Colonic mucosa (tissue), 4 donors: ENCODE data around the gene FASTK. TPM values are rescaled to one million over a fixed set of nuclear protein-coding genes. Genes with fewer than 3 reads are reported as not detected.

Experiments used
- DNase-seq: peaks from one replicate; pipeline ENCODE4 v3.0.0-alpha.2; 2020
- H3K27ac ChIP-seq: fragments of 200-600 bp; one replicate; pipeline ENCODE4 v1.8.0; 2021
- H3K27me3 ChIP-seq: fragments of 200-600 bp; one replicate; pipeline ENCODE4 v1.8.0; 2021
- H3K36me3 ChIP-seq: fragments of 200-600 bp; one replicate; pipeline ENCODE4 v1.8.0; 2021
- H3K4me1 ChIP-seq: fragments of 200-600 bp; one replicate; pipeline ENCODE4 v1.8.0; 2021; ENCODE audit warnings: mild to moderate bottlenecking
- H3K4me3 ChIP-seq: fragments of 200-600 bp; one replicate; pipeline ENCODE4 v1.8.0; 2021
- H3K9ac ChIP-seq, 2 donors: one replicate each; pipeline ENCODE4 v1.7.0; 2013; ENCODE audit warnings: control low read depth in 2 of 2, low read depth in 2 of 2, low read length in 2 of 2
- H3K9me3 ChIP-seq: fragments of 200-600 bp; one replicate; pipeline ENCODE4 v1.8.0; 2021
- CTCF ChIP-seq: fragments of 200-600 bp; IDR thresholded peaks from one replicate; pipeline ENCODE4 v1.8.0; 2022; ENCODE audit warnings: antibody characterized with exemption, mild to moderate bottlenecking
- intact Hi-C: fragments of 100-400 bp; cut with DNase I; formaldehyde crosslinking; loops from one replicate; pipeline ENCODE4 v1.14.1; 2022
- total RNA-seq, 2 donors: library from RNA; stranded (reverse); fragmentation: NEBNext Ultra II Directional in 1 of 2; extraction: Animal tissue kit (Norgen Biotek cat#: 25700) in 1 of 2; gene quantifications; one replicate each; pipeline ENCODE4 v1.2.1, GENCODE V29; 2021
- donor health status: healthy.
- donor health status: DM: no; HTN: no; CAD: no.
- donor health status: DM: no; HTN: no; CAD: no.

Gene FASTK
- total RNA-seq, 2 donors from 2014 or later = 67.0 to 149 TPM

- Histone ChIP-seq H3K36me3 (no peaks in the 10 kb centered on the region), H3K4me3 (peak overlapping the region; percentile 46), H3K27me3 (no peaks in the 10 kb centered on the region), H3K9me3 (no peaks in the 10 kb centered on the region), H3K9ac (peak overlapping the region; percentile 84 to 98), H3K4me1 (peaks cover 24% of the 10 kb centered on the region), H3K27ac (peak overlapping the region; percentile 96)
- TF ChIP-seq CTCF = no peak
- intact Hi-C loops = no loop called here
- no peak for DNase-seq
Measured at GRCh38 chr7:151060113-151060415, 20.5 kb downstream of the FASTK start.

GRCh38 chr7:151059367-151060112 lies 21.1 kb downstream of the FASTK start, which contains the start of gene SLC4A2:
Gene SLC4A2 (plus strand): TSS chr7:151059589. CDS start chr7:151061988, 2,399 bp downstream.
- TF ChIP-seq CTCF = peak; percentile 33
- Histone ChIP-seq H3K27ac (peak within 1 kb of the TSS; percentile 96), H3K4me3 (peak within 1 kb of the TSS; percentile 46), H3K9me3 (no peaks in the 10 kb centered on the region), H3K36me3 (no peaks in the 10 kb centered on the region), H3K9ac (peak within 1 kb of the TSS; percentile 84 to 98), H3K4me1 (peaks cover 24% of the 10 kb centered on the region), H3K27me3 (no peaks in the 10 kb centered on the region)
- intact Hi-C loops = no loop called here
- DNase-seq = peak; percentile 83

GRCh38 chr7:151058781-151059366 lies 21.7 kb downstream of the FASTK start:
- H3K9ac ChIP-seq = peak overlapping the region; percentile 84 to 98
- intact Hi-C loops = no loop called here
- no peaks in the 10 kb centered on the region for H3K27me3 ChIP-seq
- H3K4me1 ChIP-seq = peaks cover 24% of the 10 kb centered on the region
- peak; percentile 44 for DNase-seq
- no peaks in the 10 kb centered on the region for H3K36me3 ChIP-seq
- peak overlapping the region; percentile 96 for H3K27ac ChIP-seq
- H3K4me3 ChIP-seq = peak overlapping the region; percentile 46
- H3K9me3 ChIP-seq = no peaks in the 10 kb centered on the region
- TF ChIP-seq CTCF = no peak

- H3K27me3 ChIP-seq = no peaks in the 10 kb centered on the region
- intact Hi-C loops = no loop called here
- H3K27ac ChIP-seq = peak overlapping the region; percentile 96
- TF ChIP-seq CTCF = no peak
- no peaks in the 10 kb centered on the region for H3K36me3 ChIP-seq
- H3K9ac ChIP-seq = peak overlapping the region; percentile 76 to 98
- peak overlapping the region; percentile 46 for H3K4me3 ChIP-seq
- H3K9me3 ChIP-seq = no peaks in the 10 kb centered on the region
- peaks cover 24% of the 10 kb centered on the region for H3K4me1 ChIP-seq
- DNase-seq = peak; percentile 99
Measured at GRCh38 chr7:151057989-151058780, 22.4 kb downstream of the FASTK start.

- peak within 1 kb of the TSS; percentile 96 for H3K27ac ChIP-seq
- DNase-seq = no peak
- H3K4me1 ChIP-seq = peaks cover 24% of the 10 kb centered on the region
- intact Hi-C loops = no loop called here
- peak within 1 kb of the TSS; percentile 76 to 98 for H3K9ac ChIP-seq
- H3K4me3 ChIP-seq = peak within 1 kb of the TSS; percentile 46
- TF ChIP-seq CTCF = no peak
- H3K36me3 ChIP-seq = no peaks in the 10 kb centered on the region
- H3K27me3 ChIP-seq = no peaks in the 10 kb centered on the region
- no peaks in the 10 kb centered on the region for H3K9me3 ChIP-seq
Measured at GRCh38 chr7:151057506-151057988, 23.1 kb downstream of the FASTK start, which contains the start of gene CDK5. Gene CDK5 (minus strand): TSS chr7:151057897. CDS start chr7:151057848, 49 bp downstream.
